Panc1 (cell line): Measurements from ENCODE around the gene MMP28. TPM values are rescaled to one million over a fixed set of nuclear protein-coding genes. Genes with fewer than 3 reads are reported as not detected.

Experiments
- ATAC-seq: fragments of 200-7000 bp; cut with Tn5 transposase; 2 replicates; pipeline ENCODE4 v1.9.1; 2020; ENCODE audit warnings: mild to moderate bottlenecking, moderate library complexity
- BruUV-seq: library from RNA; stranded (reverse); fragments of 400-500 nt; replicated peaks from 2 replicates; lab custom pipeline; 2021; lab: Mats Ljungman, UMichigan
- CTCF ChIA-PET: fragments of 300-600 bp; sonication (Branson Sonifier 250); formaldehyde crosslinking; loops from one replicate; lab custom pipeline; 2022; ENCODE audit warnings: antibody characterized with exemption; lab: Charles Lee
- POLR2A ChIA-PET: fragments of 300-600 bp; sonication (Branson Sonifier 250); formaldehyde crosslinking; loops from one replicate; lab custom pipeline; 2022; ENCODE audit warnings: antibody characterized with exemption; lab: Charles Lee
- DNase-seq: peaks from one replicate; pipeline ENCODE4 v3.0.0-alpha.2; 2010; ENCODE audit warnings: low read depth, low spot score
- H3K27ac ChIP-seq: 2 replicates; pipeline ENCODE4 v1.5.1; 2011; ENCODE audit warnings: mild to moderate bottlenecking, low read length, inconsistent platforms
- H3K27me3 ChIP-seq: fragments of 200-500 bp; sonication (Bioruptor generic); 2 replicates; pipeline ENCODE4 v1.6.0; 2014; ENCODE audit warnings: low read length, inconsistent platforms; ENCODE audit not compliant: control insufficient read depth, insufficient read depth
- H3K36me3 ChIP-seq: fragments of 200-500 bp; sonication (Bioruptor generic); 2 replicates; pipeline ENCODE4 v1.5.1; 2014; ENCODE audit warnings: inconsistent platforms, mild to moderate bottlenecking, low read length, moderate library complexity; ENCODE audit not compliant: control insufficient read depth, insufficient read depth
- H3K4me1 ChIP-seq: 2 replicates; pipeline ENCODE4 v1.5.1; 2011; ENCODE audit warnings: inconsistent platforms, mild to moderate bottlenecking, low read length, moderate library complexity; ENCODE audit not compliant: control insufficient read depth, insufficient read depth
- H3K4me3 ChIP-seq, 2 experiments: 2 replicates each; pipeline ENCODE4 v1.5.1; 2011 to 2012; ENCODE audit warnings: low read depth in 2 of 2, low read length in 2 of 2, mild to moderate bottlenecking in 2 of 2, inconsistent platforms in 1 of 2, moderate library complexity in 1 of 2
- H3K9me3 ChIP-seq: fragments of 200-500 bp; sonication (Bioruptor generic); 2 replicates; pipeline ENCODE4 v1.5.1; 2014; ENCODE audit warnings: low read depth, mild to moderate bottlenecking, inconsistent platforms, low read length, moderate library complexity; ENCODE audit not compliant: control insufficient read depth, insufficient read depth
- POLR2AphosphoS5 ChIP-seq: IDR thresholded peaks from 2 replicates; pipeline ENCODE4 v1.6.1; 2012; ENCODE audit warnings: mild to moderate bottlenecking, low read depth, low read length, moderate library complexity
- SIN3A ChIP-seq: IDR thresholded peaks from 2 replicates; pipeline ENCODE4 v1.6.1; 2012; ENCODE audit warnings: low read depth, mild to moderate bottlenecking, low read length, moderate library complexity, borderline replicate concordance; ENCODE audit not compliant: insufficient read depth
- TCF7L2 ChIP-seq: IDR thresholded peaks from 2 replicates; pipeline ENCODE4 v1.6.1; 2011; ENCODE audit warnings: mild to moderate bottlenecking, low read depth, low read length, inconsistent platforms
- in situ Hi-C: cut with HindIII; loops from 2 replicates; pipeline ENCODE4 v1.10.0; 2016; ENCODE audit warnings: low sequenced_read_pairs, low pct_unique_long_range_greater_than_20kb
- intact Hi-C: fragments of 100-400 bp; cut with micrococcal nuclease; formaldehyde crosslinking; loops from one replicate; pipeline ENCODE4 v1.10.0; 2022; ENCODE audit not compliant: unreplicated experiment
- total RNA-seq: library from RNA; stranded (reverse); gene quantifications from one replicate; pipeline ENCODE4 v1.2.1, GENCODE V29; 2021; ENCODE audit not compliant: unreplicated experiment
- TF ChIP-seq, protein P1 (sequence below): fragments of 450-650 bp; IDR thresholded peaks from 2 replicates; pipeline ENCODE4 v1.5.1; 2017; ENCODE audit warnings: mild to moderate bottlenecking
- TF ChIP-seq, protein P2 (sequence below), 2 experiments: IDR thresholded peaks; 2 replicates each; pipeline ENCODE4 v1.6.1; 2011 to 2012; ENCODE audit warnings: low read depth in 2 of 2, control low read depth in 1 of 2, low read length in 1 of 2, mild to moderate bottlenecking in 1 of 2, moderate library complexity in 1 of 2; ENCODE audit not compliant: insufficient read depth in 1 of 2

The MMP28 gene
- total RNA-seq, 1 experiment from 2014 or later: 1.6 TPM

DNA sequence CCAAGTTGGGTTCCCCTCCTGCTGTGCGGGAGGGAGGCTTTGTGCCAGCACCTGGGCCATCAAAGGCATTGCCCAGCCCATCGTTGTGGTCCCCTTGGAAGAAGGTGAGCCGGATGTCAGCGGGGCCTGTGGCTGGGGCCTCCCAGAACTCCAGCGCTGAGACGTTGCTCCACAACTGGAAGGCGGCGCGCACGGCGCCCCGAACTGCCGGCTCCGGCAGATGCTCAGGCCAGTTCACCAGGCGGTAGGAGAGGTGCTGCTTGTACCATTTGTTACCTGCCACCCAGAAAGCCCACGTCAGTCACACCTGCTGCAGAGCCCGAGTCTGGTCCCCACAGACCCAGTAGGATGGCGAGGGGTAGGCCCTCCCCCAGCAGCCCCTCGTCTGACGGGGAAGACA is 22.3 kb downstream of the MMP28 start:
- no peak overlapping the region for H3K27ac ChIP-seq
- TF ChIP-seq, protein P1, sequence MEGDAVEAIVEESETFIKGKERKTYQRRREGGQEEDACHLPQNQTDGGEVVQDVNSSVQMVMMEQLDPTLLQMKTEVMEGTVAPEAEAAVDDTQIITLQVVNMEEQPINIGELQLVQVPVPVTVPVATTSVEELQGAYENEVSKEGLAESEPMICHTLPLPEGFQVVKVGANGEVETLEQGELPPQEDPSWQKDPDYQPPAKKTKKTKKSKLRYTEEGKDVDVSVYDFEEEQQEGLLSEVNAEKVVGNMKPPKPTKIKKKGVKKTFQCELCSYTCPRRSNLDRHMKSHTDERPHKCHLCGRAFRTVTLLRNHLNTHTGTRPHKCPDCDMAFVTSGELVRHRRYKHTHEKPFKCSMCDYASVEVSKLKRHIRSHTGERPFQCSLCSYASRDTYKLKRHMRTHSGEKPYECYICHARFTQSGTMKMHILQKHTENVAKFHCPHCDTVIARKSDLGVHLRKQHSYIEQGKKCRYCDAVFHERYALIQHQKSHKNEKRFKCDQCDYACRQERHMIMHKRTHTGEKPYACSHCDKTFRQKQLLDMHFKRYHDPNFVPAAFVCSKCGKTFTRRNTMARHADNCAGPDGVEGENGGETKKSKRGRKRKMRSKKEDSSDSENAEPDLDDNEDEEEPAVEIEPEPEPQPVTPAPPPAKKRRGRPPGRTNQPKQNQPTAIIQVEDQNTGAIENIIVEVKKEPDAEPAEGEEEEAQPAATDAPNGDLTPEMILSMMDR: no peak
- TF ChIP-seq TCF7L2 (no peak), SIN3A (no peak), POLR2AphosphoS5 (no peak)
- TF ChIP-seq, protein P2, sequence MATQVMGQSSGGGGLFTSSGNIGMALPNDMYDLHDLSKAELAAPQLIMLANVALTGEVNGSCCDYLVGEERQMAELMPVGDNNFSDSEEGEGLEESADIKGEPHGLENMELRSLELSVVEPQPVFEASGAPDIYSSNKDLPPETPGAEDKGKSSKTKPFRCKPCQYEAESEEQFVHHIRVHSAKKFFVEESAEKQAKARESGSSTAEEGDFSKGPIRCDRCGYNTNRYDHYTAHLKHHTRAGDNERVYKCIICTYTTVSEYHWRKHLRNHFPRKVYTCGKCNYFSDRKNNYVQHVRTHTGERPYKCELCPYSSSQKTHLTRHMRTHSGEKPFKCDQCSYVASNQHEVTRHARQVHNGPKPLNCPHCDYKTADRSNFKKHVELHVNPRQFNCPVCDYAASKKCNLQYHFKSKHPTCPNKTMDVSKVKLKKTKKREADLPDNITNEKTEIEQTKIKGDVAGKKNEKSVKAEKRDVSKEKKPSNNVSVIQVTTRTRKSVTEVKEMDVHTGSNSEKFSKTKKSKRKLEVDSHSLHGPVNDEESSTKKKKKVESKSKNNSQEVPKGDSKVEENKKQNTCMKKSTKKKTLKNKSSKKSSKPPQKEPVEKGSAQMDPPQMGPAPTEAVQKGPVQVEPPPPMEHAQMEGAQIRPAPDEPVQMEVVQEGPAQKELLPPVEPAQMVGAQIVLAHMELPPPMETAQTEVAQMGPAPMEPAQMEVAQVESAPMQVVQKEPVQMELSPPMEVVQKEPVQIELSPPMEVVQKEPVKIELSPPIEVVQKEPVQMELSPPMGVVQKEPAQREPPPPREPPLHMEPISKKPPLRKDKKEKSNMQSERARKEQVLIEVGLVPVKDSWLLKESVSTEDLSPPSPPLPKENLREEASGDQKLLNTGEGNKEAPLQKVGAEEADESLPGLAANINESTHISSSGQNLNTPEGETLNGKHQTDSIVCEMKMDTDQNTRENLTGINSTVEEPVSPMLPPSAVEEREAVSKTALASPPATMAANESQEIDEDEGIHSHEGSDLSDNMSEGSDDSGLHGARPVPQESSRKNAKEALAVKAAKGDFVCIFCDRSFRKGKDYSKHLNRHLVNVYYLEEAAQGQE (IDR thresholded peaks at IDR 0.05; ENCODE audit: insufficient read depth in 1 of 2, low read depth in 2 of 2, low read length in 1 of 2): no peak
- intact Hi-C loops: no loop called here
- H3K27me3 ChIP-seq: no peaks in the 10 kb centered on the region
- POLR2A ChIA-PET: no interaction called here
- no peak for ATAC-seq
- DNase-seq: no peak
- 0 out of 2 replicates have a peak, but pooled peaks cover 7% of the 10 kb centered on the region for H3K4me1 ChIP-seq
- BruUV-seq: no TSS peak
- CTCF ChIA-PET: no interaction called here
- no peaks in the 10 kb centered on the region for H3K36me3 ChIP-seq
- in situ Hi-C loops: no loop called here
- H3K4me3 ChIP-seq: no peak overlapping the region
- H3K9me3 ChIP-seq: no peaks in the 10 kb centered on the region

- no peaks in the 10 kb centered on the region for H3K9me3 ChIP-seq
- no peak for ATAC-seq
- DNase-seq: no peak
- ChIA-PET CTCF (interaction anchor here (1.9 kb wide), 1 partner anchor 35 kb away, joined by 27 read pairs; no protein-coding TSS in a partner anchor), POLR2A (no interaction called here)
- BruUV-seq: no TSS peak
- peaks cover 8% of the 10 kb centered on the region; the same call in 1 of the 2 replicates for H3K4me1 ChIP-seq
- intact Hi-C loops: no loop called here
- no peak overlapping the region for H3K27ac ChIP-seq
- H3K27me3 ChIP-seq: peaks cover 3% of the 10 kb centered on the region; the same call in 1 of the 2 replicates
- no peak overlapping the region for H3K4me3 ChIP-seq
- in situ Hi-C loops: no loop called here
- no peaks in the 10 kb centered on the region for H3K36me3 ChIP-seq
- TF ChIP-seq POLR2AphosphoS5 (no peak), TCF7L2 (no peak)
- TF ChIP-seq, protein P2 (IDR thresholded peaks at IDR 0.05; ENCODE audit: insufficient read depth in 1 of 2, low read depth in 2 of 2, low read length in 1 of 2): no peak
- TF ChIP-seq, protein P1: peak; percentile 77; the same call in 1 of the 2 replicates
These were observed 25.4 kb downstream of the MMP28 start for GRCh38 chr17:35769895-35770486.
